ENCODE results near the gene CA10. TPM values are rescaled to one million over a fixed set of nuclear protein-coding genes. Genes with fewer than 3 reads are reported as not detected.

The CA10 gene
- total RNA-seq, 1 experiment from 2014 or later = not detected

- in situ Hi-C loops (cut with HindIII; ENCODE audit: low pct_unique_long_range_greater_than_20kb, low sequenced_read_pairs) = no loop called here
- DNase-seq (ENCODE audit: low read depth) = no peak
Observed at GRCh38 chr17:51731941-51732722, 426.4 kb downstream of the CA10 start.

GRCh38 chr17:51730303-51731050 is 428.0 kb downstream of the CA10 start:
- in situ Hi-C loops (cut with HindIII; ENCODE audit: low pct_unique_long_range_greater_than_20kb, low sequenced_read_pairs) = no loop called here
- DNase-seq (ENCODE audit: low read depth) = no peak

GRCh38 chr17:51725185-51725584 is 433.3 kb downstream of the CA10 start:
- in situ Hi-C loops (cut with HindIII; ENCODE audit: low pct_unique_long_range_greater_than_20kb, low sequenced_read_pairs) = no loop called here
- no peak for DNase-seq (ENCODE audit: low read depth)

GRCh38 chr17:51724043-51724580 is 434.4 kb downstream of the CA10 start:
- in situ Hi-C loops (cut with HindIII; ENCODE audit: low pct_unique_long_range_greater_than_20kb, low sequenced_read_pairs) = no loop called here

GRCh38 chr17:51722994-51723393 is 435.5 kb downstream of the CA10 start:
- in situ Hi-C loops (cut with HindIII; ENCODE audit: low pct_unique_long_range_greater_than_20kb, low sequenced_read_pairs) = no loop called here
- DNase-seq (ENCODE audit: low read depth) = peak; percentile 8

More at GRCh38 chr17:51724043-51724580, 434.4 kb downstream of the CA10 start:
- no peak for DNase-seq (ENCODE audit: low read depth)

- in situ Hi-C loops (cut with HindIII; ENCODE audit: low pct_unique_long_range_greater_than_20kb, low sequenced_read_pairs) = no loop called here
- DNase-seq (ENCODE audit: low read depth) = peak; percentile 58
Observed at GRCh38 chr17:51721730-51722129, 436.8 kb downstream of the CA10 start.

- DNase-seq (ENCODE audit: low read depth) = no peak
- in situ Hi-C loops (cut with HindIII; ENCODE audit: low pct_unique_long_range_greater_than_20kb, low sequenced_read_pairs) = no loop called here
Observed at GRCh38 chr17:51720439-51720838, 438.1 kb downstream of the CA10 start.

- peak; percentile 11 for DNase-seq (ENCODE audit: low read depth)
- in situ Hi-C loops (cut with HindIII; ENCODE audit: low pct_unique_long_range_greater_than_20kb, low sequenced_read_pairs) = no loop called here
Observed at GRCh38 chr17:51718983-51719382, 439.5 kb downstream of the CA10 start.

- DNase-seq (ENCODE audit: low read depth) = no peak
- in situ Hi-C loops (cut with HindIII; ENCODE audit: low pct_unique_long_range_greater_than_20kb, low sequenced_read_pairs) = no loop called here
Observed at GRCh38 chr17:51711581-51711980, 446.9 kb downstream of the CA10 start.

- in situ Hi-C loops (cut with HindIII; ENCODE audit: low pct_unique_long_range_greater_than_20kb, low sequenced_read_pairs) = no loop called here
- DNase-seq (ENCODE audit: low read depth) = no peak
Observed at GRCh38 chr17:51710634-51710979, 447.9 kb downstream of the CA10 start.

GRCh38 chr17:51709694-51710633 is 448.6 kb downstream of the CA10 start:
- no peak for DNase-seq (ENCODE audit: low read depth)
- in situ Hi-C loops (cut with HindIII; ENCODE audit: low pct_unique_long_range_greater_than_20kb, low sequenced_read_pairs) = no loop called here

GRCh38 chr17:51707216-51707615 is 451.3 kb downstream of the CA10 start:
- DNase-seq (ENCODE audit: low read depth) = no peak
- in situ Hi-C loops (cut with HindIII; ENCODE audit: low pct_unique_long_range_greater_than_20kb, low sequenced_read_pairs) = no loop called here

GRCh38 chr17:51706093-51706492 is 452.4 kb downstream of the CA10 start:
- in situ Hi-C loops (cut with HindIII; ENCODE audit: low pct_unique_long_range_greater_than_20kb, low sequenced_read_pairs) = no loop called here
- no peak for DNase-seq (ENCODE audit: low read depth)

GRCh38 chr17:51703361-51704341 is 454.9 kb downstream of the CA10 start:
- in situ Hi-C loops (cut with HindIII; ENCODE audit: low pct_unique_long_range_greater_than_20kb, low sequenced_read_pairs) = no loop called here
- DNase-seq (ENCODE audit: low read depth) = peak; percentile 89

- in situ Hi-C loops (cut with HindIII; ENCODE audit: low pct_unique_long_range_greater_than_20kb, low sequenced_read_pairs) = no loop called here
Observed at GRCh38 chr17:51702963-51703360, 455.6 kb downstream of the CA10 start.

GRCh38 chr17:51701501-51701900 is 457.0 kb downstream of the CA10 start:
- DNase-seq (ENCODE audit: low read depth) = no peak
- in situ Hi-C loops (cut with HindIII; ENCODE audit: low pct_unique_long_range_greater_than_20kb, low sequenced_read_pairs) = no loop called here

More at GRCh38 chr17:51702963-51703360, 455.6 kb downstream of the CA10 start:
- no peak for DNase-seq (ENCODE audit: low read depth)

- no peak for DNase-seq (ENCODE audit: low read depth)
- in situ Hi-C loops (cut with HindIII; ENCODE audit: low pct_unique_long_range_greater_than_20kb, low sequenced_read_pairs) = no loop called here
Observed at GRCh38 chr17:51700011-51700760, 458.3 kb downstream of the CA10 start.
